AG04449 (cell line): ENCODE data around the gene IKZF1.
A peak's percentile ranks its signal among the peaks of the same experiment; 100 is the strongest.

Experiments
- CTCF ChIA-PET: fragments of 350-600 bp; formaldehyde crosslinking; extraction: SDS; loops from one replicate; lab custom pipeline; 2021; ENCODE audit warnings: antibody characterized with exemption; lab: Yijun Ruan, JAX
- POLR2A ChIA-PET: fragments of 400-600, 350-600 bp; formaldehyde crosslinking; extraction: SDS; loops from one replicate; lab custom pipeline; 2020; ENCODE audit warnings: antibody characterized with exemption, inconsistent platforms; lab: Yijun Ruan, JAX
- DNase-seq: peaks from one replicate; pipeline ENCODE4 v3.0.0-alpha.2; 2010; ENCODE audit warnings: low read depth, low spot score
- H3K4me3 ChIP-seq: 2 replicates; pipeline ENCODE4 v1.5.1; 2011; ENCODE audit warnings: low read depth, mild to moderate bottlenecking, control low read depth, low read length
- CTCF ChIP-seq: IDR thresholded peaks from one replicate; pipeline ENCODE4 v1.5.1; 2011; ENCODE audit warnings: mild to moderate bottlenecking, moderate library complexity, low read length, control low read depth, inconsistent platforms; ENCODE audit not compliant: insufficient read depth; ENCODE audit errors: missing control alignments

IKZF1 gene

GRCh38 chr7:50450590-50451032, 146.1 kb downstream of the IKZF1 start:
- no peak for TF ChIP-seq CTCF
- peak overlapping the region; percentile 94 for H3K4me3 ChIP-seq
- ChIA-PET POLR2A (no interaction called here), CTCF (no interaction called here)
- DNase-seq, result no peak
